GM19240 (cell line): ENCODE data around the gene CGNL1.

Experiments
- DNase-seq: peaks from one replicate; pipeline ENCODE4 v3.0.0; 2011; ENCODE audit warnings: low spot score; ENCODE audit not compliant: insufficient read length

CGNL1 gene

GRCh38 chr15:57567891-57568290, 191.6 kb downstream of the CGNL1 start:
- no peak for DNase-seq

GRCh38 chr15:57568299-57568698, 192.0 kb downstream of the CGNL1 start:
- DNase-seq = no peak

GRCh38 chr15:57570340-57570739, 194.0 kb downstream of the CGNL1 start:
- DNase-seq = no peak

GRCh38 chr15:57570994-57571393, 194.7 kb downstream of the CGNL1 start:
- no peak for DNase-seq

DNA sequence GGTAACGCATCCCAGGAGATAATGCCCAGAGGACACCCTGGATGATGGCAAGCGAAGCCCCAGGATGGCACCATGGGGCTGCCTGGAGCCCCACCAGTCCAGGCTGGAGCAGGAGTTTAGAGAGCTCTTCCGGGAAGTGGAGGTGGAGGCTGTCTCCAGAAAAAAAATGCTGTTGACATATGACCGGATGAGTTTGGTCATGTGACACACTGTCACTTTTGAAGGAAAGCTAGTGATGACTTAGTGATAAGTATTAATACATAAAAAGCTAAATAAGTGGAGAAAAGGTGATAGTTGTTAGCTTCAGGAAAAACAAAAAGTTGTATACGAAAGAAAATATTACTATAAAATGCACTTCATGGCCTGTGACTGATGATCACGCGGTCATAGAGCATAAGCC, 195.4 kb downstream of the CGNL1 start:
- DNase-seq = no peak

GRCh38 chr15:57572468-57572867, 196.2 kb downstream of the CGNL1 start:
- no peak for DNase-seq

- no peak for DNase-seq
Observed at GRCh38 chr15:57573151-57573550, 196.8 kb downstream of the CGNL1 start.

- DNase-seq = no peak
Observed at GRCh38 chr15:57575363-57575762, 199.1 kb downstream of the CGNL1 start.

- no peak for DNase-seq
Observed at GRCh38 chr15:57578288-57578900, 202.1 kb downstream of the CGNL1 start.

DNA sequence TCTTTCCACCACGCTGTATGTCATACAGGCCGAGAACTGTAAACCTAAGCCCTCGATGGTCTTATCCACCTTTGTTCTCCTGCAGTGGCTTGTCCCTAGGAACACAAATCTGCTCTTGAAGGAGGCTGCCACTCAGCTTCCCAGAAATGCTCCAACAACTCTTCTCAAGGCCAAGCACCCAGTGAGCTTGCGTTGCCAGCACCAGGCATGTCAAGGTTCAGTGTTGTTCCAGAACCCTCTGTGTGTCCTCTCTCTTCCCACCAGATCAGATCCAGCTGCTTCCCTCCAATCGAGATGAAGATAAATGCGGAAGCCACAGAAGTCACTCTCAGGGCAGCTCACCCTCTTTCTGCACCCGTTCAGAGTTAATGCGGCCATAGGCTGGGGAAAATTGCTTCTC, 204.1 kb downstream of the CGNL1 start:
- no peak for DNase-seq

DNA sequence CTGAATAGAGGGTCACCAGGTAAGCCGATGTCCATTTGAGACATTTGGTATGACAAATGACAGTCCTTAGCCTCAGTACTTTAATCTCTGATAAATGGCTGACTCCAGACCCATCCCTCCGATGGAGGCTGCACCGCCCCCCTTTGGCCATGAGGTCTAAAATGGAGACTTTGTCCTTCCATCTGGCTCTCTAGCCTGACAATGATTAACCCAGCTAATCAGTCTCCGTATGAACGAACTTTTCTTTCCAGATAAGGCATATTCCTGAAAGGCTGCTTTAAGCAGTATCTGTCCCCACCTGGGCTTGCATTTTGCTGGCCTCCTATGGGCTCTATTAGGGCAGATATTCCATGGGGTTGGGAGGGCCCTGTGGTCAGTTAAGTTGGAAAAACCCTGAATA, 204.6 kb downstream of the CGNL1 start:
- DNase-seq = no peak

GRCh38 chr15:57582090-57582489, 205.8 kb downstream of the CGNL1 start:
- DNase-seq = no peak

GRCh38 chr15:57583282-57583681, 207.0 kb downstream of the CGNL1 start:
- DNase-seq = no peak

GRCh38 chr15:57583720-57584119, 207.4 kb downstream of the CGNL1 start:
- DNase-seq = no peak

DNA sequence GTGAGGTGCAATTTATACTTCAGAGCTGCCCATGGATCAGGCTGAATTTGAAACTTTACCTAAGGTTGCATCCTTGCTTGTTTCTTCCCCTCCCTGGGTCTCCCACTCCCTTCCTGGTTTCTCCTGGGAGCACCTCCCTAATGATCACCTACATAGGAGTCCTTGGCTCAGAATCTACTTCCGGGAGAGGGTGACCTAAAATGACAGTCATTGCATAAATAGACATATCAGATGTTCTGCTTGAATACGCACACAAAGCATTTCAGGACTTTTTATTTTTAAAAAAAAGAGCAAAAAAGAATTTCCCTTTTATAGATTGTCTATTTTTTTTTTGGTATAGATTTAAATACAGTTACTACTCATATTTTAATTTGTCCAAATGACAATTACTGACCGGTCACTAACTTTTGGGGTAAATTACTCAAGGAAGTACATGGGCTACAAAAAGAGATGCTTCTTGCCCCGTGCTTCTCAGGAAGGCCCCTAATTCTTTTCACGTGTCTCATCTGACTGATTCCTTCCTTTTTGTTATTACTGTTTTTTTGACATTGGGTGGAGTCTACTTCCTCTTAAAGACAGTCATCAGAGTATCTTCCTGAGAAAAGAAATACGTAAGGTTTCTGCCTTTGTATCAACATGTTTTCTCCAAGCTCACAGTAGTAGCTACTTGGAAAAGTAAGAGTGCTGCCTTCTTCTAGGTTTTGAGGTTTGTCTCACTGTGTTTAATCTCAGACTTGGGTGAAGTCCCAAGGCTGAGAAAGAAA, 210.5 kb downstream of the CGNL1 start:
- no peak for DNase-seq

DNA sequence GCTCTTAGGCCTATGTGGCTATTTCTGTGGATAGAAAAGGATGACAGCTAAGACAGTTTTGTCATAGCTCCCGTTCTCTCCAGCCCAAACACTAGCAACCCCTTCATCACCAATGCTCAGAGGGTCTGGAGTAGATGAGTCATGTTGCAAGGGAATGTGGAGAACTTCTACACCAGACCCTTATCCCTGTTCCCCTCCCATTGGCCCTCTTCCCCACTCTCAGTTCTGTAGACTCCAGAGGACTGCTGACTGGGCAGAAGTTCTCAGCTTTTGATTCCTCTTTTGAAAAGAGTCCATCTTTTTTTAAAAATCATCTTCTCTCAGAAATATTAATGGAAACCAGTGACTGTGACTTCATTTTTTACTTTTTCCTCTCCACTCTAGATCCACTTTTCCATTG, 213.0 kb downstream of the CGNL1 start:
- no peak for DNase-seq

DNA sequence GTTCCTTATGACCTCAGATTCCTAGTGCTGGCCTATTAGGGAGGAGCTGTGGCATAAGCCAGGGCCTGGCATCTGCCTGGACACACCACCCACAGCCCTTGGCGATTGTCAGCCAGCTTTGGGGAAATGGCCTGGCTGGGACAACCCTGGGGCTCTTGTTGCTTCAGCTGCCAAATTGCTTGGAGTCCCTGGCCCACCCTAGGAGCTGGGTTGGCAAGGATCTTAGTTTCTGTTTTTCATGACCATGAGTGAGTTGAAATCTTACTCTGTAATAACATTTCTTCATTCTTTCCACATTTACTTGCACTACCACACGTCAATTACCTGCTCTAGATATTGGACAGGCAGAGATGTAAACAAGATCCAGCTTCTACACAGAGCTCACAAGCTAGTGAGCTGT, 213.4 kb downstream of the CGNL1 start:
- DNase-seq = no peak

- DNase-seq = no peak
Observed at GRCh38 chr15:57591237-57591821, 215.0 kb downstream of the CGNL1 start.

DNA sequence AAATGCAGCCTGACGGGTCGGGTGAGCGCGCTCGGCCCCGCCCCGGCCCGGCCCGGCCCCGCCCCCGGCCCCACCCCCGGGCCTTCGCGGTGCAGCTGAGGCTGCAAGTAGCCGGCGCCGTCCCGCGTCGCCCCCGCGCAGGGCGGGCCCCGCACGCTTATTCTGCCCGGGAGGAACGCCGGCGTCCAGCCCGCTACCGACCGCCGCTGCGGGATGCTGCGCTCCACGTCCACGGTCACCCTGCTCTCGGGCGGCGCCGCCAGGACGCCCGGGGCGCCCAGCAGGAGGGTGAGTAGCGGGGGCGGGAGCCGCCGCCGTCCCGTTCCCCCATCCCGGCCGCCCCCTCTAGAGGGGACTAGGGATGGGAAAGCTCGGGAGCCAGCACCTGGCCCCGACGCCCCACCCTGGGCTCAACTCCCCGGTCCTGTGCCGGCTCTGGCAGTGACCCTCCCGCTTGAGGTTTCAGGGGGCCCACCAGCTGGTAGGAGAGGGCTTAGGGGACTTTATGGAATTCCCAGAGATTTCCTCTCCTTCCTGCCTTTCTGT, 215.6 kb downstream of the CGNL1 start, which contains the start of gene MYZAP:
TSS of gene MYZAP (plus strand) at position 83 of the 546 bp plus-strand sequence. CDS start at position 214, 131 bp downstream.
- no peak for DNase-seq

DNA sequence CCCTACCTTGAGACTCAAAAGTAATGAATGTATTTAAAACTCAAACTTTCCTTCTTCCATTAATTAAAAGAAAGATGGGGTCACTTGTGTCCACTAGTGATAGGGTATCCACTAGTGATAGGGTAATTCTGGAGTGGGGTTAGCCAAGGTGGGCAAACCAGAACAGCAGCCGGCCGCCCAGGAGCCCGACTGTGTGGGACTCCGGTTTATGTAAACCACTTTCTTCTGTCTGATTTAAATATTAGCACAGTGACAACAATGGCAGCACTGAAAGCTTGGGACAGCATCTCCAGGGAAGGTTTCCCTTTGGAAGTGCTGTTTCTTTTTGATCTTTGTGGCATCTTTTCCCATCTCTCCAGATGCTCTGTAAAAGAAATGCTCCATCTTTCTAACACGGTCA, 216.1 kb downstream of the CGNL1 start:
- DNase-seq = no peak

- DNase-seq = no peak
Observed at GRCh38 chr15:57592836-57593420, 216.6 kb downstream of the CGNL1 start.

DNA sequence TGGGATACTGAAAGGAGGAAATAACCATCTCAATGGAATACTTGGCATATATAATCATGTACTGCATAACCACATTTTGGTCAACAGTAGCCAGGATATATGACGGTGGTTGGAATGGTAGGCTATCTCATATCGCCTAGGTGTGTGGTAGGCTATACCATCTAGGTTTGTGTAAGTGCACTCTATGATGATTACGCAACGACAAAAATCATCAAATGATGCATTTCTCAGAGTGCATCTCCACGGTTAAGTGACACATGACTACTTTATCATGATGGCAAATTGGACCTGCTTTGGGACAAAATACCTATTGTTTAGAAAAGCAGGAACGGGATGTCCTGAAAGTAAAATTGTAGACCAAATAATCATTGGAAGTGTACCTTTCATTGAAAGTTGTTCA, 218.2 kb downstream of the CGNL1 start:
- DNase-seq = no peak
